HG02571 (cell line): ENCODE data around the gene TSPAN4.

Experiments
- ATAC-seq: cut with Tn5 transposase; IDR thresholded peaks from one replicate; pipeline ENCODE4 v1.9.1; 2021; ENCODE audit warnings: mild to moderate bottlenecking, moderate library complexity; ENCODE audit not compliant: unreplicated experiment

Gene TSPAN4

DNA sequence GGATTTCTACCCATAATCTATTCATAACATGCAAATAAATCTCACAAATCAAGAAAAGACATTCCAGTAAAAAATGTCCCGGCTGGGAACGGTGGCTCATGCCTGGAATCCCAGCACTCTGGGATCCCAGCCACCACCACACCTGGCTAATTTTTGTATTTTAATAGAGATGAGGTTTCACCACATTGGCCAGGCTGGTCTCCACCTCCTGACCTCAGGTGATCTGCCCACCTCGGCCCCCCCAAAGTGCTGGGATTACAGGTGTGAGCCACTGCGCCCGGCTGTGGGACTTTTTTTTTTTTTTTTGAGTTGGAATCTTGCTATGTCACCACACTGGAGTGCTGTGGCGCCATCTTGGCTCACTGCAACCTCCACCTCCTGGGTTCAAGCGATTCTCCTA lies 63.3 kb downstream of the TSPAN4 start:
- ATAC-seq, result no peak

DNA sequence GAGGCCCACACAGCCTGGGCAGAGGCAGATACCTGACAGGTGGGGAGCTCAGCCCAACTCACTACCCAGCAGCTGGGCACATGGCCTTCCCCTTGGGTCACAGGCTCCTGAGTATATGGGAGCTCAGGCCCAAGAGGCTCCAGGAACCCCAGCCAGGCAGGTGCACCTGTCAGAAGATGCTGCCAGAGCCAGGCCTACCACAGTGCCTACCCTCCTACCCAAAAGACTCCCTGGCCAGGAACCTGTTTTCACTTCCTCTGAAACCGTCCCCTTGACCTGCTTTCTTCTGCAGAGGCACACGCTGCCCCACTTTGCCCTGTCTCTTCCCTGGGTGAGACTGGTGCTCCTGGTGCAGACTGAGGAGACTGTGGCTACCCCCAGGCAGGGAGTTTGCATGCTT lies 65.0 kb downstream of the TSPAN4 start:
- no peak for ATAC-seq

- no peak for ATAC-seq
Measured at GRCh38 chr11:908273-908672, 65.6 kb downstream of the TSPAN4 start.

GRCh38 chr11:909406-909805 lies 66.8 kb downstream of the TSPAN4 start:
- no peak for ATAC-seq

DNA sequence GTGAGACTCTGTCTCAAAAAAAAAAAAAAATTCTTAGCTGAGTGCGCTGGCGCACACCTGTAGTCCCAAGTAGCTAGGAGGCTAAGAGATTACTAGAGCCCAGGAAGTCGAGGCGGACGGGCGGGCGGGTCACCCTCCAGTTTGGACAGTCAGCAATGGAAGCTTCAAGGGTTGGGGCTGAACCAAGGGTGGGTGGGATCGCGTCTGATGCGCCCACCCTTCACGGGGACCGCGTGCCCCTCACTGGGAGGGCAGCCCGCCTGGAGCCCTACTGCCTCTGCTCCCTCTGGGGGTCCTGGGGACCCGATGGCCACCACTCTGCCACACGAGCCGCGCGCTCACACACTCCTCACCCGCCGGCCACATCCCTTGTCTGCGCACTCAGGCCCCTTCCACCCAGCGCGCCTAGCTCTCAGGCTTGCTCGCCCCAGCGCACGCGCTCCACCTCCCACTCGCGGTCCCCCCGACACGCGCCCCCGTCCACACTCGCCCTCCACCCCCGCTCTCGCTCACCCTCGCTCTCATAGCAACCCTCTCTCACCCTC lies 67.5 kb downstream of the TSPAN4 start:
- no peak for ATAC-seq

DNA sequence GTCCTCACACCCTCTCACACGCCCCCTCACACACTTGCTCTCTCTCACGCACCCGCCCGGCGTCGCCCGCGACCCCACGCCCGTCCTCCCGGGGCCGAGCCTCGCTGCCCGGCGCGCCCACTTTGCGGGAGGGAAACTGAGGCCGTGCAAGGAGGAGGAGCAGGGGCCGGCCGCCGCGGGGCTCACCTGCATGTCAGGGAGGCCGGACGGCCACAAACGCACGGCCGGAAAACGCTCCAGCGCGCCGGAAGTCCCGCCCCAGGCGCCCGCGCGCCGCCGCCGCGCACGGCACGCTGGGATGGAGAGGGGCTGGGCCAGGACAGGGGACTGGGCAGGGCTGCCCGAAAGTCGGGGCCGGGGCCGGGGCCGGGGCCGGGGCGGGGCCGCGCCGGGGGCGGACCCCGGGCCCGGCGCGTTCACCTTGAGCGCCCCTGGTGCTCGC lies 68.0 kb downstream of the TSPAN4 start, which contains the start of gene CHID1:
CHID1 (minus strand) TSS at position 222 of the 442 bp plus-strand sequence. CDS start 5,994 bp downstream, outside the sequence.
- ATAC-seq, result peak; percentile 78

DNA sequence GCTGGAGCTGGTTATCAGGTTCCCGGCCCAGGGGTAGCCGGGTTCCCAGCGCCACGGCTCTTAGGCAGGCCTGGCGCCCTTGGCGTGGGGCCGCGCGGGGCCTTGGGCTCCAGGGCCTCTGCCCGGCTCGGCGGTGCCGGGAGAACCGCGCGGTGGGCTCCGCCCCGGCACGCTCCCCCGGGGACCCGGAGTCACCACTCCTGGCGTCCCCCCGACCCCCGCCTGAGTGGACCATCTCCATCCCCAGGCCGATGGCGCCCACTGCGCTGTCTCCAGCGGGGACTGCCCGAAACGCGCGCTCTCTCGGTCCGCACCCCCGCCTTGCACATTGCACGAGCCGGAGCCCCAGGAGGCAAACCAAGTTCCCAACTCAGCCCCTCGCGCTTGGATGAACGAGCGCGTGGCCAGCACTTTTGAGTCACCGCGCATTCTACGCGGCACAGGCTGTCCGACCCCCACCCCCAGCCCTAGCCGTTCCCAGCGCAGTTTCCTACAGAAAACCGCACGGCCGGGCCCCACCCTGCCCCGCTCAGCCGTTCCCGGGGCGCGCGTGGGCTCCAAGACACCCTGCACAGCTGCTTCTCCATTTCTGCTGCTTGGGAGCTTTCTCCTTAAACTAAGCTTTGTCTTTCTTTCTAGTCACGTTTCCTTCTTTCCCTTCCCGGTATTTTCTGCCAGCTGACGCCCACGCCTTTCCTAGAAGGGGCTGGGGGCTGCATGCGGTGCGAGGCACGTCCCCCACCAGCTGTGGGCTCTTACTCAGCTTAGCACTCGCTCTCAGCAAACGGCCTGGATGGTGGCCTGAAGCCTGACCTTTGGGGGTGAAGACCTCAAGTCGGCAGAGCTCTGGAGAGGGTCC lies 68.6 kb downstream of the TSPAN4 start:
- peak; percentile 30 for ATAC-seq

DNA sequence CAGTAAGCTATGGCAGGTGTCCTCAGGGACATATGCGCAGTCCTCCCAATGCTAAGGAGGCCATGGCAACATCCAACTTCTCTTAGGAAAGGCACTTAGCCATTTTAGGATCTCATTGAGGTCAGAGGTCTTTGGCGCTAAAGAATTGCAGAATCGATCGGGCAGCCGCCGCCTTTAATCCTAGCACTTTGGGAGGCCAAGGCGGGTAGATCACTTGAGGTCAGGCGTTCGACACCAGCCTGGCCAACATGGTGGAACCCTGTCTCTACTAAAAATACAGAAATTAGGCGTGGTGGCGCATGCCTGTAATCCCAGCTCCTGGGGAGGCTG lies 69.2 kb downstream of the TSPAN4 start:
- no peak for ATAC-seq

DNA sequence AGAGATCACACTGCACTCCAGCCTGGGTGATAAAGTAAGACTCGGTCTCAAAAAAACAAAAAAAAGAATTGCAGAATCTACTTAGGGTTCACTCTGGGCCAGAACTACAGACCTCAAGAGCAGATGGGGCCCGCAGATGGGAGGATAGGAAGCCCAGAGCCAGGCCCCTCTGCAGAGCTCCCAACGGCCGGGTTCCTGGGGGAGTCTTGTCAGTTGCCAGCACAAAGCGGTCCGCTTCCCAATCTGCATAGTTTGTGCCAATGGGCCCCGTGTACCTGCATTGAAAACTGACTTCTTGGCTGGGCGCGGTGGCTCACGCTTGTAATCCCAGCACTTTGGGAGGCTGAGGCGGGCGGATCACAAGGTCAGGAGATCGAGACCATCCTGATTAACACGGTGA lies 69.6 kb downstream of the TSPAN4 start:
- ATAC-seq, result no peak

GRCh38 chr11:913043-913442 lies 70.4 kb downstream of the TSPAN4 start:
- no peak for ATAC-seq

- ATAC-seq, result no peak
Measured at GRCh38 chr11:914204-914603, 71.6 kb downstream of the TSPAN4 start.

- ATAC-seq, result no peak
Measured at GRCh38 chr11:914747-915501, 72.3 kb downstream of the TSPAN4 start.
